HG03196 (cell line): ENCODE measurements around the gene MROH7.

Source experiments
- ATAC-seq: cut with Tn5 transposase; IDR thresholded peaks from one replicate; pipeline ENCODE4 v1.9.1; 2021; ENCODE audit not compliant: unreplicated experiment

The MROH7 gene

GRCh38 chr1:54640863-54641836, at the start of gene MROH7:
MROH7 (plus strand) TSS chr1:54641786; CDS start chr1:54652927, 11,141 bp downstream.
- no peak for ATAC-seq

- ATAC-seq = no peak
Measured at GRCh38 chr1:54593571-54594160, 47.9 kb upstream of the MROH7 start.

- ATAC-seq = no peak
Measured at GRCh38 chr1:54594463-54594862, 47.1 kb upstream of the MROH7 start.

GRCh38 chr1:54595956-54596498, 45.6 kb upstream of the MROH7 start:
- ATAC-seq = no peak

GRCh38 chr1:54596756-54597155, 44.8 kb upstream of the MROH7 start:
- ATAC-seq = no peak

- ATAC-seq = no peak
Measured at GRCh38 chr1:54597455-54598030, 44.0 kb upstream of the MROH7 start.

- no peak for ATAC-seq
Measured at GRCh38 chr1:54599211-54599823, 42.3 kb upstream of the MROH7 start.

- ATAC-seq = no peak
Measured at GRCh38 chr1:54600947-54601721, 40.5 kb upstream of the MROH7 start.

- ATAC-seq = no peak
Measured at GRCh38 chr1:54601730-54602129, 39.9 kb upstream of the MROH7 start.

- ATAC-seq = no peak
Measured at GRCh38 chr1:54602554-54602953, 39.0 kb upstream of the MROH7 start.

- no peak for ATAC-seq
Measured at GRCh38 chr1:54603241-54603640, 38.3 kb upstream of the MROH7 start.

- ATAC-seq = no peak
Measured at GRCh38 chr1:54604051-54604450, 37.5 kb upstream of the MROH7 start.

GRCh38 chr1:54604572-54605370, 36.8 kb upstream of the MROH7 start:
- no peak for ATAC-seq

- no peak for ATAC-seq
Measured at GRCh38 chr1:54606096-54606989, 35.2 kb upstream of the MROH7 start.

GRCh38 chr1:54606990-54607325, 34.6 kb upstream of the MROH7 start:
- ATAC-seq = no peak

- no peak for ATAC-seq
Measured at GRCh38 chr1:54607821-54608565, 33.6 kb upstream of the MROH7 start.

- no peak for ATAC-seq
Measured at GRCh38 chr1:54608566-54609230, 32.9 kb upstream of the MROH7 start.
